Fibroblast of the aortic adventitia (primary cell): ENCODE data around the gene TEAD1. TPM values are rescaled to one million over a fixed set of nuclear protein-coding genes. Genes with fewer than 3 reads are reported as not detected.

ENCODE experiments used
- DNase-seq: peaks from one replicate; pipeline ENCODE4 v3.0.0-alpha.2; 2010; ENCODE audit warnings: low read depth
- H3K4me3 ChIP-seq: 2 replicates; pipeline ENCODE4 v1.5.1; 2011; ENCODE audit warnings: low read depth, mild to moderate bottlenecking, control low read depth, low read length, moderate library complexity
- total RNA-seq: library from RNA; depleted of rRNA; stranded (reverse); fragments of >200 nt; gene quantifications from 2 replicates; pipeline ENCODE4 v1.2.3, GENCODE V29; 2012; ENCODE audit warnings: low replicate concordance
- TF ChIP-seq, protein P1 (sequence below): IDR thresholded peaks from 2 replicates; pipeline ENCODE4 v1.5.1; 2011; ENCODE audit warnings: mild to moderate bottlenecking, low read length, control low read depth, inconsistent platforms; ENCODE audit not compliant: insufficient read depth

TEAD1 gene
- total RNA-seq, 1 donor = 117 TPM

GRCh38 chr11:12813371-12814225 is 139.4 kb downstream of the TEAD1 start:
- DNase-seq = peak; percentile 89
- TF ChIP-seq, protein P1, sequence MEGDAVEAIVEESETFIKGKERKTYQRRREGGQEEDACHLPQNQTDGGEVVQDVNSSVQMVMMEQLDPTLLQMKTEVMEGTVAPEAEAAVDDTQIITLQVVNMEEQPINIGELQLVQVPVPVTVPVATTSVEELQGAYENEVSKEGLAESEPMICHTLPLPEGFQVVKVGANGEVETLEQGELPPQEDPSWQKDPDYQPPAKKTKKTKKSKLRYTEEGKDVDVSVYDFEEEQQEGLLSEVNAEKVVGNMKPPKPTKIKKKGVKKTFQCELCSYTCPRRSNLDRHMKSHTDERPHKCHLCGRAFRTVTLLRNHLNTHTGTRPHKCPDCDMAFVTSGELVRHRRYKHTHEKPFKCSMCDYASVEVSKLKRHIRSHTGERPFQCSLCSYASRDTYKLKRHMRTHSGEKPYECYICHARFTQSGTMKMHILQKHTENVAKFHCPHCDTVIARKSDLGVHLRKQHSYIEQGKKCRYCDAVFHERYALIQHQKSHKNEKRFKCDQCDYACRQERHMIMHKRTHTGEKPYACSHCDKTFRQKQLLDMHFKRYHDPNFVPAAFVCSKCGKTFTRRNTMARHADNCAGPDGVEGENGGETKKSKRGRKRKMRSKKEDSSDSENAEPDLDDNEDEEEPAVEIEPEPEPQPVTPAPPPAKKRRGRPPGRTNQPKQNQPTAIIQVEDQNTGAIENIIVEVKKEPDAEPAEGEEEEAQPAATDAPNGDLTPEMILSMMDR = no peak
- H3K4me3 ChIP-seq = no peak overlapping the region

- DNase-seq = no peak
- TF ChIP-seq, protein P1 = no peak
- H3K4me3 ChIP-seq = peak overlapping the region; percentile 49
Measured at GRCh38 chr11:12815129-12815480, 140.9 kb downstream of the TEAD1 start.

- H3K4me3 ChIP-seq = no peak overlapping the region
- DNase-seq = no peak
- TF ChIP-seq, protein P1 = no peak
Measured at GRCh38 chr11:12815931-12816494, 141.8 kb downstream of the TEAD1 start.

DNA sequence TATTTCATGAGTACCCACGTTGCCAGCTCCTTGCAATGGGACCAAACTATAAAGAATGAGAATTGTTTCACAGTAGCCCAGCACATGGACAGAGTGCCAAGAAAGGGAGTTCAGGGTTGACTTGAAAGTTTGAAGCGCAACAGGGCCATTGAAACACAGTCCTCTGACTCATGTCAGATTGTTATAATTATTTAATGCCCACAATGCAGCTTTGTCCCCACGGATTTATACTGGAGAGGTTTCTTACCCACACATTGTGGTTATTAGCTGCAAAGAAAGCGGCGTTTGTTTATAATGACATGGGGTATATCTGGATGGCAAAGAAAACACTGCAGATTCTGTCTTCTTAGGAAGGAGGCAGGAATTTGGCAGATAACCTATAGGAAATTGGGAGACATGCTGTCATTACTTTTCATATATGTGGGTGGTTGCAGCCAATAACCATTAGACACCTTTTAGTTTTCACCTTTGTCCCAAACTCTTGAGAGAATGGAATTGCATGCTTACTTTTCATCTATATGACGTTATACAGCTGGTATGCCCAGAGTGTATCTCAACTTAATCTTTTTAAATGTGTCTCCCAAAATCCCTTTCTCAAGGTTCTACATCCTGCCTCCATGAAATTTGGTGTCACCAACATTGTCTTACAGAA is 143.6 kb downstream of the TEAD1 start:
- TF ChIP-seq, protein P1 = no peak
- DNase-seq = no peak
- no peak overlapping the region for H3K4me3 ChIP-seq

GRCh38 chr11:12818333-12819015 is 144.3 kb downstream of the TEAD1 start:
- TF ChIP-seq, protein P1 = no peak
- peak; percentile 88 for DNase-seq
- H3K4me3 ChIP-seq = no peak overlapping the region

GRCh38 chr11:12822392-12823022 is 148.3 kb downstream of the TEAD1 start:
- DNase-seq = no peak
- TF ChIP-seq, protein P1 = no peak
- no peak overlapping the region for H3K4me3 ChIP-seq
